Uterus (tissue), 4 donors: ENCODE results near the gene SASH1. TPM values are rescaled to one million over a fixed set of nuclear protein-coding genes. Genes with fewer than 3 reads are reported as not detected.

ENCODE experiments used
- DNase-seq, 2 donors: peaks; one replicate each; pipeline ENCODE4 v3.0.0-alpha.2; 2019 to 2020
- H3K27ac ChIP-seq, 2 donors: fragments of 200-600 bp; sonication (generic); 1 replicate in 1 of 2; 2 replicates in 1 of 2; pipeline ENCODE4 v1.5.1; 2016 to 2018
- H3K27me3 ChIP-seq, 2 donors: fragments of 200-600 bp; sonication (generic); one replicate each; pipeline ENCODE4 v1.5.1; 2018 to 2019; ENCODE audit warnings: control low read depth in 1 of 2
- H3K36me3 ChIP-seq, 2 donors: fragments of 200-600 bp; sonication (generic); one replicate each; pipeline ENCODE4 v1.5.1; 2019; ENCODE audit warnings: control low read depth in 1 of 2
- H3K4me1 ChIP-seq, 2 donors: fragments of 200-600 bp; sonication (generic); one replicate each; pipeline ENCODE4 v1.5.1; 2018 to 2019; ENCODE audit warnings: control low read depth in 1 of 2
- H3K4me3 ChIP-seq, 2 donors: fragments of 200-600 bp; sonication (generic); 1 replicate in 1 of 2; 2 replicates in 1 of 2; pipeline ENCODE4 v1.5.1; 2018 to 2019; ENCODE audit warnings: mild to moderate bottlenecking in 1 of 2
- H3K9me3 ChIP-seq, 2 donors: fragments of 200-600 bp; sonication (generic); one replicate each; pipeline ENCODE4 v1.5.1; 2019; ENCODE audit warnings: control low read depth in 1 of 2
- POLR2A ChIP-seq, 2 donors: fragments of 450-650 bp; IDR thresholded peaks; one replicate each; pipeline ENCODE4 v1.6.1; 2016; ENCODE audit warnings: antibody characterized with exemption in 2 of 2, mild to moderate bottlenecking in 1 of 2, moderate library complexity in 1 of 2
- intact Hi-C: fragments of 100-400 bp; cut with DNase I; formaldehyde crosslinking; loops from one replicate; pipeline ENCODE4 v1.15.1; 2023; ENCODE audit warnings: low total_unique reads
- total RNA-seq, 4 donors: library from RNA; depleted of rRNA in 3 of 4; stranded (reverse); fragments of >200 nt in 3 of 4; gene quantifications; one replicate each; pipeline versions ENCODE4 v1.1.0 to v1.2.4, GENCODE V29; 2014 to 2023
- TF ChIP-seq, protein P1 (sequence below), 4 experiments: fragments of 200-600 bp in 2 of 4; fragments of 450-650 bp in 2 of 4; sonication (generic) in 2 of 4; IDR thresholded peaks; one replicate each; pipeline ENCODE4 v1.5.1; 2016 to 2019; ENCODE audit warnings: antibody characterized with exemption in 4 of 4, mild to moderate bottlenecking in 2 of 4, moderate library complexity in 1 of 4
- donor health status: DM: yes; HTN: yes; CAD: no.

Gene SASH1
- total RNA-seq, 4 donors from 2014 or later = 31.2 to 79.9 (median 54.3) TPM

- H3K4me3 ChIP-seq = no peak overlapping the region
- H3K36me3 ChIP-seq = no peaks in the 10 kb centered on the region
- no peak for DNase-seq
- no peak overlapping the region for H3K27ac ChIP-seq
- intact Hi-C loops = no loop called here
- TF ChIP-seq POLR2A (IDR thresholded peaks at IDR 0.05) = no peak
- TF ChIP-seq, protein P1, sequence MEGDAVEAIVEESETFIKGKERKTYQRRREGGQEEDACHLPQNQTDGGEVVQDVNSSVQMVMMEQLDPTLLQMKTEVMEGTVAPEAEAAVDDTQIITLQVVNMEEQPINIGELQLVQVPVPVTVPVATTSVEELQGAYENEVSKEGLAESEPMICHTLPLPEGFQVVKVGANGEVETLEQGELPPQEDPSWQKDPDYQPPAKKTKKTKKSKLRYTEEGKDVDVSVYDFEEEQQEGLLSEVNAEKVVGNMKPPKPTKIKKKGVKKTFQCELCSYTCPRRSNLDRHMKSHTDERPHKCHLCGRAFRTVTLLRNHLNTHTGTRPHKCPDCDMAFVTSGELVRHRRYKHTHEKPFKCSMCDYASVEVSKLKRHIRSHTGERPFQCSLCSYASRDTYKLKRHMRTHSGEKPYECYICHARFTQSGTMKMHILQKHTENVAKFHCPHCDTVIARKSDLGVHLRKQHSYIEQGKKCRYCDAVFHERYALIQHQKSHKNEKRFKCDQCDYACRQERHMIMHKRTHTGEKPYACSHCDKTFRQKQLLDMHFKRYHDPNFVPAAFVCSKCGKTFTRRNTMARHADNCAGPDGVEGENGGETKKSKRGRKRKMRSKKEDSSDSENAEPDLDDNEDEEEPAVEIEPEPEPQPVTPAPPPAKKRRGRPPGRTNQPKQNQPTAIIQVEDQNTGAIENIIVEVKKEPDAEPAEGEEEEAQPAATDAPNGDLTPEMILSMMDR (IDR thresholded peaks at IDR 0.05) = no peak
- no peaks in the 10 kb centered on the region for H3K9me3 ChIP-seq
- H3K27me3 ChIP-seq = no peaks in the 10 kb centered on the region
- no peaks in the 10 kb centered on the region for H3K4me1 ChIP-seq
These were observed 35.2 kb upstream of the SASH1 start for GRCh38 chr6:148307405-148307804.

DNA sequence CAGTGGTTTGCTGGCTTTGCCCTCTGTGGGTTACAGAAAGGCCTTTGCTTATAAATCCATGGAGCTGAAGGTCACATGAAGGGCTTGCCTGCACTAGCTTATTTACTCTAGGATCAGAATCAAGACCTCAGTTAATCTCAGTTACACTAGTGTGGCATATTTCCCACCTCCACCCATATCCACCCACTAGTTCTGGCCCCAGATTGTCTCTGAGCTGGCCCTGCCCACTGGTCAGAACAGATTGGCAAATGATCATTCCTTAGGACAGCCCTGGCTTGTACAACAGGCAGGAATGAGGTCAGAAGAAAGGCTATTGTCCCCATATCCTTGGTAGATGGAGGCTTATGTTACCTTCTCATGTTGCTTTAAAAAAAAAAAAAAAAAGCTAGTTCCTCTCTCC, 33.3 kb upstream of the SASH1 start:
- intact Hi-C loops = no loop called here
- H3K4me1 ChIP-seq = no peaks in the 10 kb centered on the region
- H3K4me3 ChIP-seq = no peak overlapping the region
- H3K9me3 ChIP-seq = no peaks in the 10 kb centered on the region
- no peak for DNase-seq
- H3K27ac ChIP-seq = no peak overlapping the region
- no peaks in the 10 kb centered on the region for H3K27me3 ChIP-seq
- no peaks in the 10 kb centered on the region for H3K36me3 ChIP-seq
- no peak for TF ChIP-seq POLR2A (IDR thresholded peaks at IDR 0.05)

GRCh38 chr6:148311966-148312669, 30.5 kb upstream of the SASH1 start:
- H3K4me3 ChIP-seq = no peak overlapping the region
- intact Hi-C loops = no loop called here
- TF ChIP-seq, protein P1 (IDR thresholded peaks at IDR 0.05) = no peak
- no peak for DNase-seq
- no peaks in the 10 kb centered on the region for H3K4me1 ChIP-seq
- H3K27me3 ChIP-seq = no peaks in the 10 kb centered on the region
- H3K36me3 ChIP-seq = no peaks in the 10 kb centered on the region
- H3K9me3 ChIP-seq = no peaks in the 10 kb centered on the region
- no peak overlapping the region for H3K27ac ChIP-seq

DNA sequence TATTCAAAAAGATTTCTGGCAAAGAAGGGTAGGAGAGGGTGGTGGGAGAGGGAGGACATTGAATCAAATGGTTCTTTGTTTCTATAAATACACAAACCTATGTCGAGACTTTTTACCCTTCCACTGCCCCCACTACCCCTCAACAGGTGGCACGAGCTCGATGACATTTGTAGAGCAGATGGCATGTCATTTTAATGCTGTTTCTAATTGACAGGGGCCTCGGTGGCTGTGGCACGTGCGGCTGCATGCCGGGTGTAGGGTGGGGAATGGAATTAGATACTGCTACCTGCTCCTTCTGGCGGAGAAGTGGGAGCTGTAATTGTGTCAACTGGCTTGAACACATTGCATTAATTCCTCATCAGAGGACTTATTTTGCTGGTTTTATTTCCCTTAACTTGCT, 29.1 kb upstream of the SASH1 start:
- Histone ChIP-seq H3K4me1 (no peaks in the 10 kb centered on the region), H3K27ac (no peak overlapping the region), H3K27me3 (no peaks in the 10 kb centered on the region), H3K9me3 (no peaks in the 10 kb centered on the region), H3K4me3 (no peak overlapping the region), H3K36me3 (no peaks in the 10 kb centered on the region)
- DNase-seq = no peak
- intact Hi-C loops = no loop called here
- TF ChIP-seq, protein P1 (IDR thresholded peaks at IDR 0.05) = no peak
- no peak for TF ChIP-seq POLR2A (IDR thresholded peaks at IDR 0.05)

GRCh38 chr6:148316308-148316707, 26.3 kb upstream of the SASH1 start:
- no peak overlapping the region for H3K4me3 ChIP-seq
- DNase-seq = no peak
- H3K9me3 ChIP-seq = no peaks in the 10 kb centered on the region
- H3K4me1 ChIP-seq = no peaks in the 10 kb centered on the region
- intact Hi-C loops = no loop called here
- H3K27ac ChIP-seq = no peak overlapping the region
- TF ChIP-seq POLR2A (IDR thresholded peaks at IDR 0.05) = no peak
- TF ChIP-seq, protein P1 (IDR thresholded peaks at IDR 0.05) = no peak
- no peaks in the 10 kb centered on the region for H3K36me3 ChIP-seq
- no peaks in the 10 kb centered on the region for H3K27me3 ChIP-seq

DNA sequence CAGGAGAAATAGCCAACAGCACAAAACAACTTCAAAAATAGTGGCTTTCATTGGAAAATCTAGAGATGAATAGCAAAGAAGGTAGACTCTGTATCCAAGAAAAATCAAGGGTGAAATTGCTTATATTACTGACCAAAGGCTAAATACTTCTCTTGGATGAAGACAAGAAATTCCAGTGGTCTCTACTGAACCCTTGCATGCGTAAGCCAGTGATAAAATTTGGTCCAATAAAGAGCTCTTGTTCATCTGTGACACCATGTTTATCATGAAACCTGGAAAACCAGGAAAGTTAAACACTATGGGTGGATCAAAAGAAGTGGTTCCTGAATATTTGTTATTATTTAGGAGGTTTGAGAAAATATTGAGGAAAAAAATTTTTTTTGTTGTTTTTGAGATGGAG, 25.6 kb upstream of the SASH1 start:
- Histone ChIP-seq H3K4me3 (no peak overlapping the region), H3K27me3 (no peaks in the 10 kb centered on the region), H3K27ac (no peak overlapping the region), H3K36me3 (no peaks in the 10 kb centered on the region), H3K4me1 (no peaks in the 10 kb centered on the region), H3K9me3 (no peaks in the 10 kb centered on the region)
- intact Hi-C loops = no loop called here
- DNase-seq = no peak
- no peak for TF ChIP-seq POLR2A (IDR thresholded peaks at IDR 0.05)
- TF ChIP-seq, protein P1 (IDR thresholded peaks at IDR 0.05) = no peak
